Gastroesophageal sphincter (tissue), 3 donors: ENCODE measurements around the gene TBX21.

Experiments
- EP300 ChIP-seq: sonication (generic); formaldehyde crosslinking; IDR thresholded peaks from one replicate; pipeline ENCODE4 v1.6.1; 2017; ENCODE audit warnings: antibody characterized with exemption, mild to moderate bottlenecking
- POLR2A ChIP-seq, 2 donors: fragments of 450-650 bp; IDR thresholded peaks; one replicate each; pipeline ENCODE4 v1.6.1; 2017; ENCODE audit warnings: antibody characterized with exemption in 2 of 2, mild to moderate bottlenecking in 2 of 2, moderate library complexity in 1 of 2
- POLR2AphosphoS5 ChIP-seq: sonication (generic); formaldehyde crosslinking; IDR thresholded peaks from one replicate; pipeline ENCODE4 v1.6.1; 2017; ENCODE audit warnings: antibody characterized with exemption
- TF ChIP-seq, protein P1 (sequence below), 4 experiments: fragments of 200-600 bp in 2 of 4; fragments of 450-650 bp in 2 of 4; sonication (generic) in 1 of 4; IDR thresholded peaks; one replicate each; pipeline ENCODE4 v1.5.1; 2017 to 2019; ENCODE audit warnings: antibody characterized with exemption in 4 of 4, mild to moderate bottlenecking in 2 of 4, moderate library complexity in 2 of 4

DNA sequence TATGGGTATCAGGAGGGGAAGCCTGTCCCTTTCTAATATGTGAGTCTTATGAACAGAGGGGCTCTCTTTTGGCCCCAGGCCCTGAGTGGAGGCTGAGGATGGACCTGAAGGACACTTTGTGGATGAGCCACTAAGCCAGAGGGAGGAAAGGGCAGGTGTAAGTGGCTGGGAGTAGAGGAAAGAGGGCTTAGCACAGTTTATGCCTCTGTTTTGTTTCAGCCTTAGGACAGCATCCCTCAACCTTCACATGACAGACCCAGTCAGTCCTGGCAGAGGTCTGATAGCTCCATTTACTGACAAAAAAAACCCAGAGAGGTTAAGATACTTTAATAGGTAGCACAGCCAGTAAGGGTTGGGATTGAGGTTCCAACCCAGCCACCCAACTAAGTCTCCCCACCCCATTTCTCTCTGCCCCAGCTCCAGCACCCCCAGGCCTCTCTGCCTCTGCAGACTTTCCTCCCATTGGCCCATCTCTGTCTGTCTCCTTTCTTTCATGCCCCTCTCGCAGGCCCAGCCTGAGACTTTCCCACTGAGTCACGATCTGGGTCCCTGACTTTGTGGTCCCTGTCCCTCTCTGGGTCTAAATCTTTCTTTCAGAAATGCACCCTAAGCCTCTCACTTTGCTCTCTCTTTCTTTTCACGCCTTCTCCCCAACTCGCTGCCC is 4.7 kb upstream of the TBX21 start:
- TF ChIP-seq, protein P1, sequence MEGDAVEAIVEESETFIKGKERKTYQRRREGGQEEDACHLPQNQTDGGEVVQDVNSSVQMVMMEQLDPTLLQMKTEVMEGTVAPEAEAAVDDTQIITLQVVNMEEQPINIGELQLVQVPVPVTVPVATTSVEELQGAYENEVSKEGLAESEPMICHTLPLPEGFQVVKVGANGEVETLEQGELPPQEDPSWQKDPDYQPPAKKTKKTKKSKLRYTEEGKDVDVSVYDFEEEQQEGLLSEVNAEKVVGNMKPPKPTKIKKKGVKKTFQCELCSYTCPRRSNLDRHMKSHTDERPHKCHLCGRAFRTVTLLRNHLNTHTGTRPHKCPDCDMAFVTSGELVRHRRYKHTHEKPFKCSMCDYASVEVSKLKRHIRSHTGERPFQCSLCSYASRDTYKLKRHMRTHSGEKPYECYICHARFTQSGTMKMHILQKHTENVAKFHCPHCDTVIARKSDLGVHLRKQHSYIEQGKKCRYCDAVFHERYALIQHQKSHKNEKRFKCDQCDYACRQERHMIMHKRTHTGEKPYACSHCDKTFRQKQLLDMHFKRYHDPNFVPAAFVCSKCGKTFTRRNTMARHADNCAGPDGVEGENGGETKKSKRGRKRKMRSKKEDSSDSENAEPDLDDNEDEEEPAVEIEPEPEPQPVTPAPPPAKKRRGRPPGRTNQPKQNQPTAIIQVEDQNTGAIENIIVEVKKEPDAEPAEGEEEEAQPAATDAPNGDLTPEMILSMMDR (IDR thresholded peaks at IDR 0.05) = no peak
- TF ChIP-seq POLR2AphosphoS5 (no peak), POLR2A (IDR thresholded peaks at IDR 0.05) (no peak), EP300 (no peak)
